Colonic mucosa (tissue), 4 donors: ENCODE measurements around the gene FZR1. TPM values are rescaled to one million over a fixed set of nuclear protein-coding genes. Genes with fewer than 3 reads are reported as not detected.
"Not testable (repeated sequence)": the region's sequence is repeated elsewhere in the genome, so short reads cannot be mapped to it uniquely, and the experiment has no call there.

Experiments used
- DNase-seq: peaks from one replicate; pipeline ENCODE4 v3.0.0-alpha.2; 2020
- H3K27ac ChIP-seq: fragments of 200-600 bp; one replicate; pipeline ENCODE4 v1.8.0; 2021
- H3K27me3 ChIP-seq: fragments of 200-600 bp; one replicate; pipeline ENCODE4 v1.8.0; 2021
- H3K36me3 ChIP-seq: fragments of 200-600 bp; one replicate; pipeline ENCODE4 v1.8.0; 2021
- H3K4me1 ChIP-seq: fragments of 200-600 bp; one replicate; pipeline ENCODE4 v1.8.0; 2021; ENCODE audit warnings: mild to moderate bottlenecking
- H3K4me3 ChIP-seq: fragments of 200-600 bp; one replicate; pipeline ENCODE4 v1.8.0; 2021
- H3K9ac ChIP-seq, 2 donors: one replicate each; pipeline ENCODE4 v1.7.0; 2013; ENCODE audit warnings: control low read depth in 2 of 2, low read depth in 2 of 2, low read length in 2 of 2
- H3K9me3 ChIP-seq: fragments of 200-600 bp; one replicate; pipeline ENCODE4 v1.8.0; 2021
- CTCF ChIP-seq: fragments of 200-600 bp; IDR thresholded peaks from one replicate; pipeline ENCODE4 v1.8.0; 2022; ENCODE audit warnings: antibody characterized with exemption, mild to moderate bottlenecking
- intact Hi-C: fragments of 100-400 bp; cut with DNase I; formaldehyde crosslinking; loops from one replicate; pipeline ENCODE4 v1.14.1; 2022
- total RNA-seq, 2 donors: library from RNA; stranded (reverse); fragmentation: NEBNext Ultra II Directional in 1 of 2; extraction: Animal tissue kit (Norgen Biotek cat#: 25700) in 1 of 2; gene quantifications; one replicate each; pipeline ENCODE4 v1.2.1, GENCODE V29; 2021
- donor health status: healthy.
- donor health status: DM: no; HTN: no; CAD: no.
- donor health status: DM: no; HTN: no; CAD: no.

The FZR1 gene
- total RNA-seq, 2 donors from 2014 or later = 45.8 to 62.5 TPM

GRCh38 chr19:3556423-3556977 is 50.4 kb downstream of the FZR1 start:
- no peaks in the 10 kb centered on the region for H3K27me3 ChIP-seq
- H3K27ac ChIP-seq = no peak overlapping the region
- peak overlapping the region; percentile 93 for H3K4me3 ChIP-seq
- H3K4me1 ChIP-seq = no peaks in the 10 kb centered on the region
- H3K9me3 ChIP-seq = no peaks in the 10 kb centered on the region
- peak overlapping the region; percentile 77 to 90 for H3K9ac ChIP-seq
- no peak for DNase-seq
- no peak for TF ChIP-seq CTCF
- intact Hi-C loops = no loop called here
- H3K36me3 ChIP-seq = no peaks in the 10 kb centered on the region

DNA sequence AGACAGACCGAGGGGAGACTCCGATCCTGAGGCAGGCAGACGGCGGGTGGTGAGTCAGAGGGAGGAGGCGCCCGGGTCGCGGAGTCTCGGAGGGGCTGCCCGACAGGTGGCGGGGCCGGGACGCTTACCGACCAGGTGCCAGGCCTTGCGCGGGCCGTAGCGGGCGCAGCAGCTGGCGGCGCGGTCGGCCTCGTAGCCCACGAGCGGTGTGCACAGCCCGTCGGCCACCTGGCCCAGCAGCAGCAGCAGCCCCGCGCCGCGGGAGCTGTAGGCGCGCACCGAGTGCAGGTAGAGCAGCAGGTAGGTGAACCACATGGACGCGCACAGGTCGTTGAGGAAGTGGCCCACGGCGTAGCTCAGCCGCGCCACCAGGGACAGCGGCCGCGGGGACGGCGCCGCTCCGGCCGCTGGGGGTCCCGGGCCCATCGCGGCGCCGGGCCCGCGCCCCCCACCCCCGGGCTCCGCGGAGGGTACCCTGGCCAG is 50.9 kb downstream of the FZR1 start:
- TF ChIP-seq CTCF = no peak
- DNase-seq = peak; percentile 55
- intact Hi-C loops = no loop called here
- H3K36me3 ChIP-seq = no peaks in the 10 kb centered on the region
- no peaks in the 10 kb centered on the region for H3K4me1 ChIP-seq
- no peaks in the 10 kb centered on the region for H3K27me3 ChIP-seq
- no peaks in the 10 kb centered on the region for H3K9me3 ChIP-seq
- no peak overlapping the region for H3K27ac ChIP-seq
- peak overlapping the region; percentile 93 for H3K4me3 ChIP-seq
- H3K9ac ChIP-seq = peak overlapping the region; percentile 77 to 90

- H3K9me3 ChIP-seq = no peaks in the 10 kb centered on the region
- no peaks in the 10 kb centered on the region for H3K4me1 ChIP-seq
- intact Hi-C loops = no loop called here
- peak within 1 kb of the TSS; percentile 81 to 90 for H3K9ac ChIP-seq
- peak within 1 kb of the TSS; percentile 93 for H3K4me3 ChIP-seq
- no peaks in the 10 kb centered on the region for H3K36me3 ChIP-seq
- peak; percentile 93 for DNase-seq
- peak within 1 kb of the TSS; percentile 78 for H3K27ac ChIP-seq
- H3K27me3 ChIP-seq = no peaks in the 10 kb centered on the region
- no peak for TF ChIP-seq CTCF
Measured at GRCh38 chr19:3557461-3558248, 51.5 kb downstream of the FZR1 start, which contains the start of gene MFSD12. Gene MFSD12 (minus strand): TSS chr19:3557586. CDS start chr19:3557403, 183 bp downstream.

- intact Hi-C loops = no loop called here
- Histone ChIP-seq H3K9me3 (no peaks in the 10 kb centered on the region), H3K27me3 (no peaks in the 10 kb centered on the region), H3K9ac (no peak overlapping the region), H3K4me3 (no peak overlapping the region), H3K4me1 (no peaks in the 10 kb centered on the region), H3K27ac (no peak overlapping the region), H3K36me3 (no peaks in the 10 kb centered on the region)
- no peak for DNase-seq
- TF ChIP-seq CTCF = no peak
Measured at GRCh38 chr19:3563709-3564524, 57.8 kb downstream of the FZR1 start.

- Histone ChIP-seq H3K27ac (no peak overlapping the region), H3K36me3 (no peaks in the 10 kb centered on the region), H3K27me3 (no peaks in the 10 kb centered on the region), H3K4me3 (no peak overlapping the region), H3K9me3 (no peaks in the 10 kb centered on the region), H3K9ac (no peak overlapping the region), H3K4me1 (no peaks in the 10 kb centered on the region)
- TF ChIP-seq CTCF = no peak
- no peak for DNase-seq
- intact Hi-C loops = no loop called here
Measured at GRCh38 chr19:3565139-3565538, 59.0 kb downstream of the FZR1 start.

GRCh38 chr19:3570042-3570441 is 63.9 kb downstream of the FZR1 start:
- H3K27ac ChIP-seq, H3K27me3 ChIP-seq, H3K9ac ChIP-seq, intact Hi-C loops, H3K4me3 ChIP-seq, H3K9me3 ChIP-seq, H3K4me1 ChIP-seq, DNase-seq, H3K36me3 ChIP-seq: not testable (repeated sequence)
